Osteocyte (in vitro differentiated cells): ENCODE data around the gene CADM2. TPM values are rescaled to one million over a fixed set of nuclear protein-coding genes. Genes with fewer than 3 reads are reported as not detected.
"Not testable (repeated sequence)": the region's sequence is repeated elsewhere in the genome, so short reads cannot be mapped to it uniquely, and the experiment has no call there.

Experiments used
- DNase-seq: peaks from one replicate; pipeline ENCODE4 v3.0.0; 2021; ENCODE audit warnings: mixed read lengths; ENCODE audit not compliant: unreplicated experiment; ENCODE audit errors: extremely low spot score
- H3K27ac Mint-ChIP-seq: one replicate; pipeline ENCODE4 v1.8.0; 2021; ENCODE audit warnings: mild to moderate bottlenecking, mixed read lengths; ENCODE audit not compliant: unreplicated experiment
- H3K27me3 Mint-ChIP-seq: one replicate; pipeline ENCODE4 v1.8.0; 2021; ENCODE audit warnings: mixed read lengths; ENCODE audit not compliant: unreplicated experiment
- H3K36me3 Mint-ChIP-seq: one replicate; pipeline ENCODE4 v1.8.0; 2021; ENCODE audit warnings: mixed read lengths; ENCODE audit not compliant: unreplicated experiment
- H3K4me1 Mint-ChIP-seq: one replicate; pipeline ENCODE4 v1.8.0; 2021; ENCODE audit warnings: mixed read lengths; ENCODE audit not compliant: unreplicated experiment
- H3K4me3 Mint-ChIP-seq: one replicate; pipeline ENCODE4 v1.8.0; 2021; ENCODE audit warnings: mild to moderate bottlenecking, moderate library complexity, mixed read lengths; ENCODE audit not compliant: unreplicated experiment
- H3K9me3 Mint-ChIP-seq: one replicate; pipeline ENCODE4 v1.8.0; 2021; ENCODE audit warnings: mixed read lengths; ENCODE audit not compliant: unreplicated experiment
- total RNA-seq: library from RNA; stranded (reverse); gene quantifications from 2 replicates; pipeline ENCODE4 v1.2.1, GENCODE V29; 2021
- TF ChIP-seq, protein P1 (sequence below): fragments of 200-600 bp; sonication (generic); IDR thresholded peaks from 2 replicates; pipeline ENCODE4 v1.5.0; 2021; ENCODE audit warnings: antibody characterized with exemption, mild to moderate bottlenecking, moderate library complexity

CADM2 gene
- total RNA-seq, 1 donor from 2014 or later, result 1.5 TPM

DNA sequence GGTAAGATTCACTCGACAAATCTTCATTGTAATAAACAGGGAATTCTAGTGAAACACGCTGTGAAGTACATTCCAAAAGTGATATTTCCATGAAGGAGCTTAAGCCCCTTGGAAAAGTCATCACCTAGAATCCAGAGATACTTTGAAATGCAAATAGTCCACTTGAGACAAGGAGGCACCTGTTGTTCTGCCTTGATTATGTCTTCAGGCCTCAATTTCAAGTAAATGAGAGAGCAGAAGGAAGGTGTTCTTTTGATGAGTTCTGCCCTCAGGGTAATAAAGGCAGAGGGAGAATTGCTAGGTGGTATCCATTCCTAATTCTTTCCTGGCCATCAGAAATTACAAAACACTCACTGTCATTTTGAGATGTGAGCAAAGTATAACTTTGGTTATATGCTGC lies 162.1 kb downstream of the CADM2 start:
- Mint-ChIP-seq H3K4me1 (no peaks in the 10 kb centered on the region), H3K9me3 (no peaks in the 10 kb centered on the region), H3K27me3 (peaks cover 2% of the 10 kb centered on the region), H3K4me3 (no peak overlapping the region), H3K36me3 (no peaks in the 10 kb centered on the region), H3K27ac (no peak overlapping the region)
- no peak for DNase-seq
- TF ChIP-seq, protein P1, sequence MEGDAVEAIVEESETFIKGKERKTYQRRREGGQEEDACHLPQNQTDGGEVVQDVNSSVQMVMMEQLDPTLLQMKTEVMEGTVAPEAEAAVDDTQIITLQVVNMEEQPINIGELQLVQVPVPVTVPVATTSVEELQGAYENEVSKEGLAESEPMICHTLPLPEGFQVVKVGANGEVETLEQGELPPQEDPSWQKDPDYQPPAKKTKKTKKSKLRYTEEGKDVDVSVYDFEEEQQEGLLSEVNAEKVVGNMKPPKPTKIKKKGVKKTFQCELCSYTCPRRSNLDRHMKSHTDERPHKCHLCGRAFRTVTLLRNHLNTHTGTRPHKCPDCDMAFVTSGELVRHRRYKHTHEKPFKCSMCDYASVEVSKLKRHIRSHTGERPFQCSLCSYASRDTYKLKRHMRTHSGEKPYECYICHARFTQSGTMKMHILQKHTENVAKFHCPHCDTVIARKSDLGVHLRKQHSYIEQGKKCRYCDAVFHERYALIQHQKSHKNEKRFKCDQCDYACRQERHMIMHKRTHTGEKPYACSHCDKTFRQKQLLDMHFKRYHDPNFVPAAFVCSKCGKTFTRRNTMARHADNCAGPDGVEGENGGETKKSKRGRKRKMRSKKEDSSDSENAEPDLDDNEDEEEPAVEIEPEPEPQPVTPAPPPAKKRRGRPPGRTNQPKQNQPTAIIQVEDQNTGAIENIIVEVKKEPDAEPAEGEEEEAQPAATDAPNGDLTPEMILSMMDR, result no peak

DNA sequence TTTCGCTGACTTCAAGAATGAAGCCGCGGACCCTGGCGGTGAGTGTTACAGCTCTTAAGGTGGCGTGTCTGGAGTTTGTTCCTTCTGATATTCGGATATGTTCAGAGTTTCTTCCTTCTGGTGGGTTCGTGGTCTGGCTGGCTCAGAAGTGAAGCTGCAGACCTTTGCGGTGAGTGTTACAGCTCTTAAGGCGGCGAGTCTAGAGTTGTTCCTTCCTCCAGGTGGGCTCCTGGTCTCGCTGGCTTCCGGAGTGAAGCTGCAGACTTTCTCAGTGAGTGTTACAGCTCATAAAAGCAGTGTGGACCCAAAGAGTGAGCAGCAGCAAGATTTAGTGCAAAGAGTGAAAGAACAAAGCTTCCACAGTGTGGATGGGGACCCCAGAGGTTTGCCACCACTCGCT lies 174.1 kb downstream of the CADM2 start:
- not testable (repeated sequence) for H3K4me1 Mint-ChIP-seq, H3K27me3 Mint-ChIP-seq, DNase-seq, H3K27ac Mint-ChIP-seq, H3K9me3 Mint-ChIP-seq, H3K4me3 Mint-ChIP-seq, H3K36me3 Mint-ChIP-seq

DNA sequence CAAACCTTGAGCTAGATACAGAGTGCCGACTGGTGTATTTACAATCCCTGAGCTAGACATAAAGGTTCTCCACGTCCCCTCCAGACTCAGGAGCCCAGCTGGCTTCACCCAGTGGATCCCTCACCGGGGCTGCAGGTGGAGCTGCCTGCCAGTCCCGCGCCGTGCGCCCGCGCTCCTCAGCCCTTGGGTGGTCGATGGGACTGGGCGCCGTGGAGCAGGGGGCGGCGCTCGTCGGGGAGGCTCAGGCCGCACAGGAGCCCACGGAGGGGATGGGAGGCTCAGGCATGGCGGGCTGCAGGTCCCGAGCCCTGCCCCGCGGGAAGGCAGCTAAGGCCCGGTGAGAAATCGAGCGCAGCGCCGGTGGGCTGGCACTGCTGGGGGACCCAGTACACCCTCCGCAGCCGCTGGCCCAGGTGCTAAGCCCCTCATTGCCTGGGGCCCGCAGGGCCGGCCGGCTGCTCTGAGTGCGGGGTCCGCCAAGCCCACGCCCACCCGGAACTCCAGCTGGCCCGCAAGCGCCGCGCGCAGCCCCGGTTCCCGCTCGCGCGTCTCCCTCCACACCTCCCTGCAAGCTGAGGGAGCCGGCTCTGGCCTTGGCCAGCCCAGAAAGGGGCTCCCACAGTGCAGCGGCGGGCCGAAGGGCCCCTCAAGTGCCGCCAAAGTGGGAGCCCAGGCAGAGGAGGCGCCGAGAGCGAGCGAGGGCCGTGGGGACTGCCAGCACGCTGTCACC lies 175.1 kb downstream of the CADM2 start:
- DNase-seq, H3K4me1 Mint-ChIP-seq, H3K4me3 Mint-ChIP-seq, H3K27ac Mint-ChIP-seq, H3K36me3 Mint-ChIP-seq, H3K9me3 Mint-ChIP-seq, H3K27me3 Mint-ChIP-seq: not testable (repeated sequence)

DNA sequence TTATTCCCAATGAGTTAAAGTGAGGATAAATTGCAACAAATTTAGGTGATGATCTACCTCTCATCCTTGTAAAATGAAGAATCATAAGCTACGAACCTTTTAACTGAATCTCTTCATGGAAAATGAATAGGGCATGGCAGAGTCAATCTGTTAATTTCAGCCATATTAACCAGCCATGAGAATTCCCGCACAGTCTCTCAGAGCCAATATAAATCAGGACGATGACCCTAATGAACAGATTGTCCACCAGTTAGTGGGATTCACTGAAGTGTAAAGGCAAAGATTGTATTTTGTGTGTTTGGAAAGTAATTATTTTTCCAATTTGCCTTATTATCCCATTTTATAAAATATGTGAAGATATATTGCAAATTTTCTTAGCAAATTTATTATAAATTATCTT lies 183.8 kb downstream of the CADM2 start:
- H3K4me1 Mint-ChIP-seq, result no peaks in the 10 kb centered on the region
- no peaks in the 10 kb centered on the region for H3K36me3 Mint-ChIP-seq
- no peak for DNase-seq
- peaks cover 3% of the 10 kb centered on the region for H3K27me3 Mint-ChIP-seq
- H3K4me3 Mint-ChIP-seq, result no peak overlapping the region
- H3K9me3 Mint-ChIP-seq, result no peaks in the 10 kb centered on the region
- TF ChIP-seq, protein P1, result no peak
- no peak overlapping the region for H3K27ac Mint-ChIP-seq

DNA sequence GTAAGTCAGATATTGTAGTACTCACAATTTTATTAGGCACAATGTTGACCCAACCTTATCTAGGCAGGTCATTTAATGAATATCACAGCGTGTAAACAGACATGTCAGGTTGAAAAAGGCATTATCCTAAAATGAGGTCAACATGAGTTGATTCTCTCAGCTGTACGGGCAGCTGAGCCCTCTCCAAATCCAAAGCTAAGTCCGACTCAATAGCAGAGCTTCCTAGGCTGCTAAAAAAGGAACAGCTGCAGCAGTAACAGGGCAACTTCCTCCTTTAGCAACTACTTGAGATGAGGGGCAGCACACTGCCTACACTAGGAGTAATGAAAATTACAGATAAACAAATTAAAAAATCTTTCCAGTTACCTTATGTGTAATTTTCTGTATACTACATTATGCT lies 189.2 kb downstream of the CADM2 start:
- Mint-ChIP-seq H3K4me1 (no peaks in the 10 kb centered on the region), H3K27me3 (no peaks in the 10 kb centered on the region), H3K27ac (no peak overlapping the region), H3K36me3 (no peaks in the 10 kb centered on the region), H3K4me3 (no peak overlapping the region), H3K9me3 (peaks cover 7% of the 10 kb centered on the region)
- TF ChIP-seq, protein P1, result no peak
- no peak for DNase-seq

DNA sequence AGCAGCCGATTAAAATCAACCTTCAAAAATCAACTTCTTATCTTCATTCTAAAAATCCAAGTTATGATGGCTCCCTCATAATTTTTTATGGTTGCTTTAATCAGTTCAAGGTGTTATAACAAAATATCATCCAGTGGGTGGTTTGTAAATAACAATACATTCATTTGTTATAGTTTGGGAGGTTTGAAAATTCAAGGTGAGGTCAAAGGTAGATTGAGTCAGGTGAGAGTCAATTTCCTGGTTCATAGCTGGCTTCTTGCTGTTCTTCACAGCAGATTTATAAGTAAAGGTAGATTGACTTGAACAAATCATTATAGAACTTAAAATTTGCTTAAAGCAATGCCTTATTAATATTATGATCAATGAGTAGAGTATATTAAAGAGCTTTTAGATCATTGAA lies 192.8 kb downstream of the CADM2 start:
- Mint-ChIP-seq H3K27me3 (no peaks in the 10 kb centered on the region), H3K9me3 (peaks cover 7% of the 10 kb centered on the region), H3K36me3 (no peaks in the 10 kb centered on the region), H3K4me3 (no peak overlapping the region), H3K4me1 (no peaks in the 10 kb centered on the region), H3K27ac (no peak overlapping the region)
- DNase-seq, result no peak
- TF ChIP-seq, protein P1, result no peak

DNA sequence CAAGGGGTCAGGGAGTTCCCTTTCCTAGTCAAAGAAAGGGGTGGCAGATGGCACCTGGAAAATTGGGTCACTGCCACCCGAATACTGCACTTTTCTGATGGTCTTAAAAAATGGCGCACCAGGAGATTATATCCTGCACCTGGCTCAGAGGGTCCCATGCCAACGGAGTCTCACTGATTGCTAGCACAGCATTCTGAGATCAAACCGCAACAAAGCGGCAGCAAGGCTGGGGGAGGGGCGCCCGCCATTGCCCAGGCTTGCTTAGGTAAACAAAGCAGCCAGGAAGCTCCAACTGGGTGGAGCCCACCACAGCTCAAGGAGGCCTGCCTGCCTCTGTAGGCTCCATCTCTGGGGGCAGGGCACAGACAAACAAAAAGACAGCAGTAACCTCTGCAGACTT lies 194.5 kb downstream of the CADM2 start:
- not testable (repeated sequence) for H3K4me1 Mint-ChIP-seq, DNase-seq, H3K36me3 Mint-ChIP-seq, H3K9me3 Mint-ChIP-seq, H3K4me3 Mint-ChIP-seq, H3K27ac Mint-ChIP-seq, H3K27me3 Mint-ChIP-seq
